ENCODE results near the gene LRRIQ1. TPM values are rescaled to one million over a fixed set of nuclear protein-coding genes. Genes with fewer than 3 reads are reported as not detected.

The LRRIQ1 gene
- total RNA-seq = 0.33 and 0.86 TPM in 2 replicates

GRCh38 chr12:85036234-85036707, at the start of gene LRRIQ1, which contains the start of gene TSPAN19:
Gene LRRIQ1 (plus strand): TSS chr12:85036351. CDS start chr12:85038177, 1,826 bp downstream.
Gene TSPAN19 (minus strand): TSS chr12:85036277. CDS start chr12:85029946, 6,331 bp downstream.

GRCh38 chr12:85280165-85280983, 244.2 kb downstream of the LRRIQ1 start, which contains the start of gene ALX1:
Gene ALX1 (plus strand): TSS chr12:85280220. CDS start chr12:85280262, 42 bp downstream.

Other genes with a start within 250 kb of the LRRIQ1 start
- 1.4 and 2.3 TPM in 2 replicates for gene SLC6A15, start 123.6 kb upstream of the LRRIQ1 start, total RNA-seq
- not detected in 2 replicates for gene TSPAN19, start 74 bp upstream of the LRRIQ1 start, total RNA-seq
- gene ALX1, start 243.9 kb downstream of the LRRIQ1 start, total RNA-seq = 0.65 and 0.67 TPM in 2 replicates

Measured in vein endothelial cell (primary cell).